Breast epithelium (tissue), 3 donors: ENCODE measurements around the gene CPNE5.

ENCODE experiments used
- POLR2A ChIP-seq: fragments of 450-650 bp; IDR thresholded peaks from one replicate; pipeline ENCODE4 v1.6.1; 2016; ENCODE audit warnings: antibody characterized with exemption, mild to moderate bottlenecking, moderate library complexity
- TF ChIP-seq, protein P1 (sequence below), 3 donors: fragments of 450-650 bp; IDR thresholded peaks; one replicate each; pipeline ENCODE4 v1.5.1; 2016 to 2017; ENCODE audit warnings: antibody characterized with exemption in 3 of 3, mild to moderate bottlenecking in 3 of 3, moderate library complexity in 3 of 3

DNA sequence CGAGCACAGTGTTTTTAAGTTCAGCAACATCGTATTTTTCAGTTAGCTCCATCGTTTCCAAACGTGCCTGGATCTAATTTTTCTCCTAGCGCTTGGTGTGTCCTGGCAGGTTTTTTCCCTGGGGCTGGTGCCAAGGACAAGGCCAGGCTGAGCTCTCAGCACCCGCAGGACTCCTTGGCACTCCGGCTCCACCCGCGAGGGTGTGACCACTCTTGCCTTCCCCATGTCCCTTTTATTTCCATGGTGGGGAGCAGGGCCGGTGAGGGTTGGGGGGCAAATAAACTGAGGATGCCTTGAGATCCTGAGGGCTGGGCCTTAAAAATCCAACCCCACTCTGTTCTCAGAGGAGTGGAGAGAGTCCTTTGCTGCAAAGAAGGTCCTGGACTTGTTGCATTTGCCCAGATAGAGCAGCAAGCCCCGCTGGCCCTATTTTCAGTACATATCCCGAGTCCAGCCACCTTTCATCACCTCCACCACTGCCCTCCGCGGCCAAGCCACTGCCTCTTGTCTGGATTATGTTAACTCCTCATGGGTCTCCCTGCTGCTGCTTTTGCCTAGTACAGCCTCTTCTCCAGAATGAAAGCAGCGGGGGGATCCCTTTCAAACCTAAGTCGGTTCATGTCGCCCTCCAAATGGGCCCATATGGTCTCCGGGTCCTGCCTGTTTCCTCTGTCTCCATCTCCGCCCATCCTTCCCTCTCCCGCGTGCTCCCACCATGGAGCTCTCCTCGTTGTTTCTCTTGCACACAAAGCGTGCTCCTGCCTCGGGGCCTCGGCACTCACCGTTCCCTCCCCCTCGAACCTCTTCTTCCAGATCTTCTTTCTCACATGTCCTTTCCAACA is 146.2 kb downstream of the CPNE5 start:
- TF ChIP-seq, protein P1, sequence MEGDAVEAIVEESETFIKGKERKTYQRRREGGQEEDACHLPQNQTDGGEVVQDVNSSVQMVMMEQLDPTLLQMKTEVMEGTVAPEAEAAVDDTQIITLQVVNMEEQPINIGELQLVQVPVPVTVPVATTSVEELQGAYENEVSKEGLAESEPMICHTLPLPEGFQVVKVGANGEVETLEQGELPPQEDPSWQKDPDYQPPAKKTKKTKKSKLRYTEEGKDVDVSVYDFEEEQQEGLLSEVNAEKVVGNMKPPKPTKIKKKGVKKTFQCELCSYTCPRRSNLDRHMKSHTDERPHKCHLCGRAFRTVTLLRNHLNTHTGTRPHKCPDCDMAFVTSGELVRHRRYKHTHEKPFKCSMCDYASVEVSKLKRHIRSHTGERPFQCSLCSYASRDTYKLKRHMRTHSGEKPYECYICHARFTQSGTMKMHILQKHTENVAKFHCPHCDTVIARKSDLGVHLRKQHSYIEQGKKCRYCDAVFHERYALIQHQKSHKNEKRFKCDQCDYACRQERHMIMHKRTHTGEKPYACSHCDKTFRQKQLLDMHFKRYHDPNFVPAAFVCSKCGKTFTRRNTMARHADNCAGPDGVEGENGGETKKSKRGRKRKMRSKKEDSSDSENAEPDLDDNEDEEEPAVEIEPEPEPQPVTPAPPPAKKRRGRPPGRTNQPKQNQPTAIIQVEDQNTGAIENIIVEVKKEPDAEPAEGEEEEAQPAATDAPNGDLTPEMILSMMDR (IDR thresholded peaks at IDR 0.05), result no peak
- TF ChIP-seq POLR2A, result no peak
